ENCODE measurements around the gene IL1B. TPM values are rescaled to one million over a fixed set of nuclear protein-coding genes. Genes with fewer than 3 reads are reported as not detected.

IL1B gene
- total RNA-seq, 6 donors from 2014 or later = 0.59 to 27.4 (median 9.6) TPM

- 47 to 48% methylated on average over 13 of the region's 13 CpGs for WGBS, 2 donors
- no peaks in the 10 kb centered on the region for H3K27me3 ChIP-seq
- no peaks in the 10 kb centered on the region for H3K9me3 ChIP-seq
- peak within 1 kb of the TSS in 1 of 4 donors; percentile 6 for H3K4me3 ChIP-seq
- peak in 1 of 2 donors; percentile 80 for ATAC-seq (ENCODE audit: low FRiP score in 2 of 2)
- TF ChIP-seq EP300 (IDR thresholded peaks at IDR 0.05) = no peak
- TF ChIP-seq POLR2AphosphoS5 (IDR thresholded peaks at IDR 0.05) = no peak
- no peak for TF ChIP-seq POLR2A (IDR thresholded peaks at IDR 0.05)
- TF ChIP-seq CTCF (IDR thresholded peaks at IDR 0.05) = no peak
- no peak for DNase-seq
- peaks cover 0 to 4% (median 0%) of the 10 kb centered on the region in 4 donors for H3K4me1 ChIP-seq
- peak within 1 kb of the TSS in 1 of 4 donors; percentile 43 for H3K27ac ChIP-seq
- no peaks in the 10 kb centered on the region for H3K36me3 ChIP-seq
These were observed 52.1 kb downstream of the IL1B start, which contains the start of gene IL1A for GRCh38 chr2:112784199-112785189. IL1A (minus strand) TSS chr2:112784493; CDS start chr2:112783770, 723 bp downstream.

- 95% methylated on average over 3 of the region's 3 CpGs for WGBS, 2 donors
- DNase-seq (no peak), ATAC-seq (ENCODE audit: low FRiP score in 2 of 2) (no peak)
- peaks cover 0 to 4% (median 0%) of the 10 kb centered on the region in 4 donors for H3K4me1 ChIP-seq
- no peaks in the 10 kb centered on the region for H3K36me3 ChIP-seq
- TF ChIP-seq EP300 (IDR thresholded peaks at IDR 0.05) (no peak), CTCF (IDR thresholded peaks at IDR 0.05) (no peak), POLR2A (IDR thresholded peaks at IDR 0.05) (no peak)
- no peak overlapping the region for H3K4me3 ChIP-seq
- no peaks in the 10 kb centered on the region for H3K9me3 ChIP-seq
- H3K27me3 ChIP-seq = no peaks in the 10 kb centered on the region
- no peak overlapping the region for H3K27ac ChIP-seq
These were observed 53.3 kb downstream of the IL1B start for GRCh38 chr2:112783187-112783714.

GRCh38 chr2:112782234-112782799 lies 54.3 kb downstream of the IL1B start:
- H3K9me3 ChIP-seq = no peaks in the 10 kb centered on the region
- H3K36me3 ChIP-seq = no peaks in the 10 kb centered on the region
- ATAC-seq (ENCODE audit: low FRiP score in 2 of 2) (no peak), DNase-seq (no peak)
- no peak overlapping the region for H3K4me3 ChIP-seq
- no peaks in the 10 kb centered on the region for H3K27me3 ChIP-seq
- no peak overlapping the region for H3K27ac ChIP-seq
- TF ChIP-seq CTCF (IDR thresholded peaks at IDR 0.05) = no peak
- TF ChIP-seq EP300 (IDR thresholded peaks at IDR 0.05) = no peak
- TF ChIP-seq POLR2A (IDR thresholded peaks at IDR 0.05) = no peak
- no peak for TF ChIP-seq POLR2AphosphoS5 (IDR thresholded peaks at IDR 0.05)
- peaks cover 0 to under 1% (median 0%) of the 10 kb centered on the region in 4 donors for H3K4me1 ChIP-seq
- WGBS, 2 donors = 96 to 98% methylated on average over 3 of the region's 3 CpGs

Other genes starting within 250 kb of the IL1B start
- 100 to 1,000 TPM in 1 of 6 donors, 10 to 100 TPM in 5; 22.9 to 105 (median 51.0) TPM for gene SLC20A1, start 190.8 kb downstream of the IL1B start, total RNA-seq
- 1 to 10 TPM in 2 of 6 donors, under 1 TPM in 2, not detected in 2; 0.55 to 5.2 (median 1.0) TPM for gene NT5DC4, start 115.8 kb downstream of the IL1B start, total RNA-seq
- 1 to 10 TPM in 5 of 6 donors, under 1 TPM in 1; 0.49 to 2.3 (median 1.7) TPM for gene CKAP2L, start 72.2 kb downstream of the IL1B start, total RNA-seq
- 1 to 10 TPM in 3 of 6 donors, not detected in 3; 2.5 to 4.7 (median 3.0) TPM for gene IL1A, start 52.3 kb downstream of the IL1B start, total RNA-seq
- gene IL37, start 74.4 kb upstream of the IL1B start, total RNA-seq = under 1 TPM in 1 of 6 donors, not detected in 5; 0.37 TPM
- gene IL36G, start 141.2 kb upstream of the IL1B start, total RNA-seq = not detected
- not detected for gene IL36A, start 168.7 kb upstream of the IL1B start, total RNA-seq
- gene IL36B, start 216.1 kb upstream of the IL1B start, total RNA-seq = not detected
- gene IL36RN, start 222.4 kb upstream of the IL1B start, total RNA-seq = not detected
- not detected for gene IL1F10, start 231.2 kb upstream of the IL1B start, total RNA-seq

Measured in upper lobe of left lung (tissue), 6 donors.